GM18867 (cell line): ENCODE measurements around the gene ADAM22.
"Not testable (repeated sequence)": the region's sequence is repeated elsewhere in the genome, so short reads cannot be mapped to it uniquely, and the experiment has no call there.

Experiments
- ATAC-seq: cut with Tn5 transposase; IDR thresholded peaks from one replicate; pipeline ENCODE4 v1.9.1; 2021; ENCODE audit warnings: mild to moderate bottlenecking, moderate library complexity; ENCODE audit not compliant: unreplicated experiment

The ADAM22 gene

DNA sequence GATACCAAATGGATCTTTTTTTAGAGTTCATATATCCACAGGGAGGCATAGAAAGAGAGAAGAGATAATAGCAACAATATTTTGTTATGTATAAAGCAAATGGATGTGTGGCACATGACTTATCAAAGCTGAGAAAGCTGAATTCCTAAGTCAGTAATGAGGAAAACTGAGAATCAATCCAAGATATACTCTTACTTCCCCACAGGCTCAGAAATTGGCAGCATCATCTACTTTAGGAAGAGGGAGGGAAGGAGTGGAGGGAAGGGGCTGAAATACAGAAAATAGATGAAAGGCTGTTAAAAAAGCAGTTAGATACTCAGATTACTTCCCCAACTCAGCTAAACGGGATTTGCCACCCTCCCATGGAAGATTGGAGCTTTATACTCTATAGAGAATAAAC lies 222.3 kb downstream of the ADAM22 start:
- ATAC-seq: no peak

DNA sequence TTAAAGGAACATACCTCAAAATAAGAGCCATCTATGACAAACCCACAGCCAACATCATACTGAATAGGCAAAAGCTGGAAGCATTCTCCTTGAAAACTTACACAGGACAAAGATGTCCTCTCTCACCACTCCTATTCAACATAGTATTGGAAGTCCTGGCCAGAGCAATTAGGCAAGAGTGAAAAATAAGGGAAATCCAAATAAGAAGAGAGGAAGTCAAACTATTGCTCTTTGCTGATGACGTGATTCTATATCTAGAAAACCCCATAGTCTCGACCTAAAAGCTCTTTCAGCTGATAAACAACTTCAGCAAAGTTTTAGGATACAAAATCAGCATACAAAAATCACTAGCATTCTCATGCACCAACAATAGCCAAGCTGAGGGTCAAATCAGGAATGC lies 225.7 kb downstream of the ADAM22 start:
- not testable (repeated sequence) for ATAC-seq

DNA sequence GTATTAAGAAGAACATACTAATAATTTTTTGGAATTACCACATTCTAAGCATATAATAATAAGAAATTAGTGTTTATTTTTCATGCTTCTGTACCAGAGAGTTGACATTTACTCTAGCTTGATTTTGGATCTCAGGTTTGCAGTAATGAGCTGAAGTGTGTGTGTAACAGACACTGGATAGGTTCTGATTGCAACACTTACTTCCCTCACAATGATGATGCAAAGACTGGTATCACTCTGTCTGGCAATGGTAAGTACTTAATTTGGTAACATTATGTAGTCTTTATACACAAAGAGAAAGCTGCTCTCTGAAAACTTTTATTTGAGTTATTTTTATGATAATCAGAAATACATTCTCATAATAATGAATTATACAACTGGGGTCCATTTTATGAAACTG lies 231.6 kb downstream of the ADAM22 start:
- no peak for ATAC-seq

DNA sequence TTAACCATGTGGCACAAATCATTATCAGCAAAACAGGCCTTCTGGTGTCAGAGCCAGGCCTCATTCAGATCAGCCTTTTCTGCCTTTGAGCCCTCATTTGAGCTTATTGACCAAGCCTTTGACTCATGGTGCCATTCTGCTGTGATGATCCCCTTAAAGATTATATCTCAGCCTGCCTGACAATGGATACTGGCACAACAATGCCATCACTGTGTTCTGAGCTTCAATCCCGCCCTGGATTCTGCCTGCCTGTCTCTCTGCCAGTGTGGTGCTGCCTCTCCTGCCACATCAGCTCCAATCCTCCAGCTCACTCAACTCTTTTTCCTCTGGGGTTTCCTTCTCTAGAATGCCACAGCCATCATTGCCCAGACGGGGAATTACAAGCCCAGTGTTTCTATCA lies 233.2 kb downstream of the ADAM22 start:
- no peak for ATAC-seq

DNA sequence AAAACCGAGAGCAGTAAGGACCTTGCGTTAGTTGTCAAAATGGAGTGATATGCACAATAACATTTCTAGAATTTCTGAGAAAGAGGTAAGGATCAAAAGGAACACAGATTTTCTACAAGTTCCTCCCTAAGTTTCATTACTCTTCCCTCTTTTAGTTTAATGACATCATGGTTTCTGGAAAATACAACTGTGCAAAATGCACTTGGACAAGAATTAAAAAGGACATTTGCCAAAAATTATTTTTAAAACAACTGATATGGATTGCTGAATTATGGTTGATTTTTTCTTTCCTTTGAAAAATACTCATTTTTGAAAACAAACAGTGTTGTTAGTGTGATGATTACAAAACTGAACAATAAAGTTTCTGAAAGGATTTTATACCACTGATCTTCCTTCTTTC lies 233.7 kb downstream of the ADAM22 start:
- no peak for ATAC-seq

DNA sequence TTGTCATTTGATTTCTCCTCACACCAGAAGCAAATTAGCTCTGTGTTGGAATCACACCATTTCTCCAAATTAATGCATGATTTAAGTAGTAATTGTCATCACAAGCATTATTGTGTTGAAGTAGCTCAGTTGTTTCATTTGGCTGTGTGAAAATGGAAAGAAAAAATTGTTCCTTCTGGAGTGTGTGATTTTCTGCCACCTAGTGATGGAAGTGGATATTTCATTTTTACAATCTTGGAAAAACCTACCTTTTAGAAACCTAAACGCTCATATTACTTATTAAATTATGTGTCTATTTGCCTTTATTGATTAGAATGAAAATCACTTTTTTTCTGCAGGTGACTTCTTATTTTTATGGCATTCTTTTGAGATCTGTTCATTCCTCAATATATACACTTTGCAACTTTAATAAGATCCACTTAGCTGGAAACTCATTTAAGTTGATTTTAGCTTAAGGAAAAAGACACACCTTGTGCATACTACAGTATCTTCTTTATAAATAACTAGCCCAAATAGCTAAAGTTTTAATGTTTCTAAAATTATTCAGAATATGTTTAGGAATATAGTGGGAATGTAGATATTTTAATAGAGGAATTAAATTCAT lies 235.8 kb downstream of the ADAM22 start:
- ATAC-seq: peak; percentile 67

DNA sequence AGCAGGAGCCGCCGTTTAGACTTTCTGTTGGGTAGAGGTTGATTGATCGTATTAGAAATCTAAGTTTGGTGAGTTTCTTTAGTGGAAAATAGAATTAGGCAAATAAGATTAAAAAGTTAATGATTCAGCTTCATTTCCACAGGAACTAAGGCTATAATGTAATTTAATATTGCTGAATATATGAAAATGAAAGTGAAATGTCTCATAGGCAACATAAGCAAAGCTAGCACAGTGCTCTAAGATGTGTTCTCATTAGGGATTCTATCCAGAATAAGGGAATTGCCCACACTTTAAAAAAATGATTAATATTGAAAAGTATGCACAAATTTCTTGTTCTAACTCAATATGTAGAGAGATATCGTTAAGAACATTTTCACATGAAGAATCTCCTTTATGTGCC lies 238.8 kb downstream of the ADAM22 start:
- peak; percentile 39 for ATAC-seq

DNA sequence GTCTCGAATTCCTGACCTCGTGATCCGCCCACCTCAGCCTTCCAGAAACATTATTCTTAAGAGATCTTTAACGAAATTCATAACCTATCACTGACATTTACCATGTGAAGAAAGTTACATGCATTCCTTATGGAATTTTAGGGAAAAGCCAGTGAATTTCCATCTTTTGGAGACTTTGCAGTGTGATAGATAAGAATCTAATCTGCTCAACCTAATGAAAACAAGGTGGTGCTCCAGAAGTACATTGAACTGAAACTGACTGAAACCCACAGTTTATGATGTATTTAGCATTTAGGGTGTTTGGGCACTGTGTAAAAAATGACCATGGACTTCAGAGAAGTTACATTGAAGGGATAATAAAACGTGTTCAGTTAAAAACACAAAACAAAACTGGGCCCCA lies 242.1 kb downstream of the ADAM22 start:
- ATAC-seq: no peak

DNA sequence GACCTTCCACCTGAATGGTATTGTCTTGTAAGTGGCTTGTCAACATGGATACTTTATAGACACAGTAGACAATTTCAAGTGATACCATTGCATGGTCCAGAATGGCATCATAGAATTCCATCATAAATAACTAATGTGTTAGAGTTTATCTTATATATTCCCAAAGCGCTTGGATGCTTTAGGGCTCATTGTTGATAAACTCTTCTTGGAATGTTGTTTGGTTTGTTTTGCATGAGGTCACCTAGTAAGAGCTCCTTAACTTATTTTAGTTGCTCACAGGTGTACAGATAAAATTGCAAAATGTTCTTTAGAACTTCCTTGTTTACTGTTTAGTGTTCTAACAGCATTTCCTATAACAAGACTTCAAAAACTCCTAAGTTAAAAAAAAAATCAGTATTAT lies 249.0 kb downstream of the ADAM22 start:
- no peak for ATAC-seq

DNA sequence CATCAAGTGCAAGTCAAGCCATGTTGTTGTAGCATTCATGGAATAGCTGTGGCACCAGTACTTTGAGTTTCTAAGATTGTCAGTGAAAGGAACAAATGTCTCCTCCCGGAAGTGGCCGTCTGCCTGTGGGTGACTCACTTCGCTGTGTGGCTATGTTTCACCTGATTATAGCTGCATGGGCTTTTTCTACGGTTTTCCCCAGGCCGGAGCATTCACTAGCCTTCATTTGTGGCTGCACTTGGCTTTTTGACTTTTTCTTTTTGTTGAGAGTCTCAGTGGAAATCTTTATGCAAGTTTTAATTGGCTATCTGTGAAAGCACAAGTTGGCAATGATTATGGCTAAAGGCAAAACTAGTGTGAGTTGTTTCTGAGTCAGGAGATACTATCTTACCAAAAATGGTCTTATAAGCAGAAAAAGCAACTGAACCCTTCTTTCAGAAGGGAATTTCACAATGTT lies 250.8 kb downstream of the ADAM22 start:
- peak; percentile 86 for ATAC-seq

DNA sequence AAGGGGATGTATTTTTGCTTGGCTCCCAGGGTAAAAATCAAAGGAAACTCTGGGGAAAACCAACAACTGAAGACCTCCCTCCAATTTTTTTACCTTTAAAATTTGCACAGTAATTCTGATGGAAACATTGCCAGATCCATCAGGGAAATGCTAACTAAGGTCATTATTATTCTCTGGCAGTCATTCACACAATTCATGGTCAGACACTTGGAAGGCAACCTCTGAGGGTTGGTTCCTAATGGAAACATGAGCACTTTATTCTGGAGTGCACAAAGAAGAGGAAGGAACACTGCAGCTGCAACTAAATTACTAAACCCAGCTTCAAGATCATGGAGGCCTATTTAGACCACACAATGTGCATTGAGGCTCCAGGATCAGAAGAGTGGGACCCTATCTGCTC lies 251.6 kb downstream of the ADAM22 start:
- no peak for ATAC-seq

DNA sequence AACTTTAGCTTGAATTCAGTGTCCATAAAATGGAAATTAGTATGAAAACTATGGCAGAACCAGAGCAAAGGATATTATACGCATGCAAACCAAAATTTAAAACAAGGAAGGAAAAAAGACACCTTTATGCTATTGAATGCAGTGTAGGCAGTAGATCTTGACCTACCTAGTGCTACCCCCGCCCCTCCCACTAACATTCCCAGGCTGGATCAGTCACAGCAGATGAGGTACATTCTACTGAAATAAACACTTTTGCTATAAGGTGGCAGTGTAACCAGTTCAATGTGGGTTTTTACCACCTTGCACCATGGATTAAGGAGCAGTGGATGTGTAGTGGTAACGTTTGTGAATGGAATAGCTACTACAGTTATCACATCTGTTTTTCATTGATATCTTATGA lies 257.9 kb downstream of the ADAM22 start:
- ATAC-seq: no peak

DNA sequence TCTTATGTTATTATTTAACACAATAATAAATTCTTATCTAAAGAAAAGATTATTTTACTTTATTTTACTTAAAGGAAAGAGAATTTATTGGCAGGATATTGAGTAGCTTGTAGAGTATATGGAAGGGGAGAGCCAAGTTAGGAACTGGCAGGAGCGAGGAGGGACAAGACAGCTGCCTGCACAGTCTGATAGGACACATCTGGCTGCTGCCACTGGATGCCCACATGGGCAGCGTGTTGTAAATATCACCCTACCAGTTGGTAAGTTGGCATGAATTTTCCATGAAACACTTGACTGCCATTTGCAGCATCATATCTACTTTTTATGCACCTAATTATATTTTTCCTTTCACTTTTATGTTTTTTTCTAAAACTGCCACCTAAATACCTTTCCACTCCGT lies 266.2 kb downstream of the ADAM22 start:
- no peak for ATAC-seq

DNA sequence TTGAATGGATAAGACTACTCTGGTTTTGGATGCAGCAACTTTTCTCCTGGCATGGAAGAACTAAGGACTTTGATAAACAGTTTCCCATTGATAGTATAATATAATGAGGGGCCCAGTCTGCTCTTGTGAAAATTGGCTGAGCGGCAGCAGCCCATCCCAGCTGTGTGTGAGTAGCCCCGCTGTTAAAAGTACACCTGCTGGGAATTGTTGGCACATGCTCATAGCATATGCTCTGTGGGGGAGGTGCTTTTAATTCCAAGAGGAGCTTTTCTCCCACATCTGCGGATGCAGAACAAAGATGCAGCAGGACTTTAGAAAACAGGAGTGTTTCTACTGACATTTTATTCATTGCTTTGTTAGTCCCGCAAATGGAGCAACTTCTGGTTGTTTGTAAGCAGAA lies 266.7 kb downstream of the ADAM22 start:
- ATAC-seq: no peak

DNA sequence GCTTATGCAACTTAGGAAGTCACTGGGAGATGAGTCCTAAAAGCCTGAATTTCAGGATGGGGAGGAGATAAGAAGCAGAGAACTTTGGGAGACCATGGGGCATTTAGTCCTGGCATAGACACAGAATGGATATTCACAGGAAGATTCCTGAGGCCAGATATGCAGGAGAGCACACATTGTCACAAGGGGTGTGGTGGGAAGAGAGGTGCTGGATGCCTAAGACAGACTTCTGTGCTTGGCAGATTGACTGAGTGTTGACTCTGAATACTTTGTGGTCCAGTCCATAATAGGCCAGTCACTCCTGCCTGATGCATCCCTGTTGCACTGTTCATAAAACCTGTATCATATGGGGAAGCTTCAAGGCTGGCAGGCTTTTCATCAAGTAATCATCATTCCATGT lies 267.3 kb downstream of the ADAM22 start:
- ATAC-seq: no peak

DNA sequence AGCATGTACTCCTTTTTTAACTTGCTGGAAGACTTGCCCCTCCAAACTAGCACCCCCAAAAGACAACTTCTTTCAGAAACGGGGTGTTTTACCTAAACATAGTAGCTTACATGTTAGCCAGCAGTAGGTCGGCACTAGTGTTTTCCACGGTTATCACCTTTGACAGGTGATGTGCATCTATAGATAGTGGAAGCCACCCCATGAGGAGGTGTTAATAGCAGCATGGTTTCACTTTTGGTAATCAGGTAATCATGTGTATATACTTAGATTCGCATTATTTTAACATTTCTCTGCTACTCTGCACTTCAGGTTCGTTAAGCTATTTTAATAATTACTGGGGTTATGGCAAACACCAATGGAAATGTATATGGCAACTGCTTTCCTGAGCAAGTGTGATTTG lies 268.2 kb downstream of the ADAM22 start:
- peak; percentile 83 for ATAC-seq

DNA sequence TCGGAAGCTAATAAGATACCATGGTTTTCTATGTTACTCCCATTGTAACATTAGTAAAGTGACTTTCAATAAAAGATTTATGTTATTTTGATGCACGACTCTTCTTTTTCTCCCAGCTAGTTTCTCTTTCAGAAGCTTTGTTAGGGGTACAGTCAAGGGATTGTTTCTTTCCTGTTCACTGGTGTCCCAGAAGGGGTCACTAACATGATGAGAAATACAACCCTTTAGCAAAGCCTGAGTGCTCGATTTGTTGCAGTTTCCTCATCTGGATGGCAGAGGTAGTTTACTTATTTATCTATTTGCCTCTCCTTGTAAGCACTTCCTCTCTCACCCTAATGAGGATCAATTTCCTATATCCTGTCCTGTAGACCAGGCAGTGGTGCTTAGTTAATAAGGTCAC lies 268.7 kb downstream of the ADAM22 start:
- peak; percentile 49 for ATAC-seq

DNA sequence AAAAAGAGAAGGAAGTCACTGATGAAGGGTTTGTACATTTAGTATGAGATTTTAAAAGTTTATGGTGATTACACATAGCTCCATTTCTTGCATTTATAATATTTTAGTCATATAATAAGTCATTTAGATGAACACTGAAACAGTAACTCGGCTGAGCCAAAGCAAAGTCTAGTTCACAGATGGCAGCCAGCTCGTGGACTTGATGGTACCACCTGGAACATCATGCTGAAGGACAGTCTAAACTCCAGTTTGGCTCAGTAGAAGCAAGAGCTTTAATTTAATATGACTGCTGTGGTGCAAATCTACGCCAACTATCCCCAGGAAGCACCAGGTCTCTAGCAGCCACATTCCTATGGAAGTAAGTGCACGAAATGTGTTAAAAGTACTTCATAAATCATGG lies 269.4 kb downstream of the ADAM22 start:
- ATAC-seq: no peak

DNA sequence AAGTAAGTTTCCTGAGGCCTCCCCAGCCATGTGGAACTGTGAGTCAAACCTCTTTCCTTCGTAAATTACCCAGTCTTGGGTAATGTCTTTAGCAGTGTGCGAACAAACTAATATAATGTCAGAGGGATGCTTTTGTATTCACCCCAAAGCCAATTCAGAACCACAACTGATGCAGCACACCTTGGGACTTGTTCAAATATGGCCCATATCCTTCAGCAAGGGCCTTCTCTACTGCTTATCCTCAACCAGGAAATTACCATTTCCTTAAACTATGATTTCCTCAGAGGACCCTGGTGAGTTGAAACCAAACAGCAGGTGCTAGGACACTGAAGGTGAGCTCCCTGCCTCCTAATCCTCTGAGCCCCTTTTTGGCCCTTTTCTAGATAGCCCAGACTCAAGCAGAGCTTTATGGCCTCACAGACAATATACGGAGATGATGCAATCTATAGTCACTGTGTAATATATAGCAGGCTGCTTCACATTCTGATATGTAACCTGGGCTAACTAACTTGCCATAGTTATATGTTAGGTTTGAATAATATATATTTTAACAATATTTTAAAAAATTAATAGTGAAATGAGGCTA lies 270.6 kb downstream of the ADAM22 start:
- no peak for ATAC-seq

DNA sequence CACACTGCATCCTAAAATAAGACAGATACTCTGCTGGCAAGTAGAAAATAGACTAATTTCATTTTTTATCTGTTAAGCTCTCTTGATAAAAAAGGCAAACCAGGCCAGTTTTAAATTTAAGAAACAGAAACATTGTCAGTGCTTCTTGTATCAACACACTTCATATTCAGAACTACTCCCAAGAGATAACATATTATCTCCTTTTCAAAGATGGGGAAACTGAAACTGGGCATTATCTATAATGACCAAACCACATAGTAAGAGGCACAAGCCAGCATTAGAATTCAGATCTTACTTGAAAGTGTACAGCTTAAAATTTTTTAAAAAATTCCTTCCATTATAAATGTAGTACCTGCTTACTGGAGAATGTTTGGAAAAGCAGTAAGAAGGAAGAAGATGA lies 271.1 kb downstream of the ADAM22 start:
- ATAC-seq: no peak

DNA sequence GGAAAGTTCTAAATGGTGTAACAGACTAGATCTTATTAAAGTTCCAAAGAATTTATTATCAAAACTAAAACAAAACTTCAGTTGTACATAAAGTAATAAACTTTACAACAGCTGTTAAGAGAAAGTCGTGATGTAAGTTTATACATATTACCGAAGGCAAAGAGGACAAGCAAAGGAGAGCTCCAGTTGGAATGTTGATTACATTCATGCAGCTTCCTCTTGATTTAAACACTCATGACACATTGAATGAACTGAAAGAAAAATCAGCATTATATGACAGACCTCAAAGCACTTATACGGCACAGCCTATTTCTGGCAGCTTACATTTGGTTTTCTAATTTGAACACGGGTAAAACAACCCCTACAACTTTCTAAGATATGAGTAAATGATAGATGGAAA lies 272.2 kb downstream of the ADAM22 start:
- ATAC-seq: no peak

DNA sequence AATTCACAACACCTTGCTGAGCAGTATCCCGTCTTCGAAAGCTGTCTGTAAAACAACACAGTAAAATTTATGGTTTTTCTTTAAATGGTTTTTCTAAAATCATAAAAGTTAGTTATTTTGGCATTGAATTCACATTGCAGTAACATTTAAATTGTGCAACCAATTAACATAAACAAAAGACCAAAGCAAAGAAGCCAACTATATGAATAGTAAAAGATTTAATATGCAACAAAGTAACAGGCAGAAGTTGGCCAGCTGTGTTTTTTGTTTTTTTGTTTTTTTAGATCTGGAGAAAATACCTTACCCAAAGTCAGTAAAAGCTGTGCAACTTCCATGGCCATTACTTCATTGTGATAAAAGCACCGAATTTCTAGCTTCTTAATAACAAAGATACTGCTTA lies 274.5 kb downstream of the ADAM22 start:
- ATAC-seq: no peak

DNA sequence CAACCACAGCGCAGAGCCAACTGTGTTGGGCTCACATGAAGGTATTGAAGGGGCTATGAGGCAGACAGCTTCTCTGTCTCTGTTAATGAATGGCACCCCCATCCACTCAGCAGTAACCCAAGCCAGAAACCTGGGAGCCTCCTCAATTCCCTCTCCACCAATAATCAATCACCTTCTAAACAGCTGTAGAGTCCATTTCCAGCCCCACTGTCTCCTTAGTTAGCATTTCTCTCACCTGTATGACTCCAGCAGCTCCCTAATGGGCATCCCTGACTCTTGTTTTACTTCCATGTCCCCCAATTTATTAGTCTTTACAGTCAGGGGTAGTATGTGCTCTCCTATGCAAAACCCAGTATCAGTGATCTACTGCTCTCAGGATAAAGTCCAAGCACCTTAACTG lies 278.9 kb downstream of the ADAM22 start:
- no peak for ATAC-seq
